A549 treated with DMSO at 1 μM for 4 hours (cell line): ENCODE data around the gene AXL. TPM values are rescaled to one million over a fixed set of nuclear protein-coding genes. Genes with fewer than 3 reads are reported as not detected.

Source experiments
- total RNA-seq: library from RNA; stranded (reverse); fragments of 200-300 nt; extraction: Qiagen RNA extraction; gene quantifications from 5 replicates; pipeline ENCODE4 v1.2.3, GENCODE V29; 2022; ENCODE audit warnings: low read depth

Gene AXL
- total RNA-seq, result 139 to 161 TPM (median 160 TPM) in 5 replicates

DNA sequence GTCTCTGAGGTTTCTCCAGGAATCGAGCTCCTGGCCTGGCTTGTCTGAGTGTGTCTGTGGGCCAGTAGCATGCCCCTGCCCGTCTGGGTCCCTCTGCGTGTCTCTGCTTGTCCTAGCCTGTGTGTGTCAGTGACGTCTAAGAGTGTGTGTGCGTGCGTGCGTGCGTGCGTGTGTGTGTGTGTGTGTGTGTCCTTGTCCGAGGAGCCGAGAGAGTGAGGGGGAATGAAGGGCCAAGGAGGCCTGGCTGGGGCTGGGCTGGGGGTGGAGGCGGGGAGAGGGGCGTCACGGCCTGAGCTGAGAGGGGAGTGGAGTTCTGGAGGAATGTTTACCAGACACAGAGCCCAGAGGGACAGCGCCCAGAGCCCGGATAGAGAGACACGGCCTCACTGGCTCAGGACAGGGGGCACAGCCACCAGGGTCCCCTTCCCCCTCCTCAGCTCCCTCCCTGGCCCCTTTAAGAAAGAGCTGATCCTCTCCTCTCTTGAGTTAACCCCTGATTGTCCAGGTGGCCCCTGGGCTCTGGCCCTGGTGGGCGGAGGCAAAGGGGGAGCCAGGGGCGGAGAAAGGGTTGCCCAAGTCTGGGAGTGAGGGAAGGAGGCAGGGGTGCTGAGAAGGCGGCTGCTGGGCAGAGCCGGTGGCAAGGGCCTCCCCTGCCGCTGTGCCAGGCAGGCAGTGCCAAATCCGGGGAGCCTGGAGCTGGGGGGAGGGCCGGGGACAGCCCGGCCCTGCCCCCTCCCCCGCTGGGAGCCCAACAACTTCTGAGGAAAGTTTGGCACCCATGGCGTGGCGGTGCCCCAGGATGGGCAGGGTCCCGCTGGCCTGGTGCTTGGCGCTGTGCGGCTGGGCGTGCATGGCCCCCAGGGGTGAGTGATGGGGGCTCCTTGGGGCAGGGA lies at the start of gene AXL:
Gene AXL (plus strand): TSS at position 609 of the 893 bp plus-strand sequence. CDS start 170 bp downstream, at position 779.

GRCh38 chr19:41192574-41193429 lies 26.2 kb upstream of the AXL start, which contains the start of gene CYP2S1:
Gene CYP2S1, plus strand, starts transcription at chr19:41193219. Its CDS starts 46 bp downstream, at chr19:41193265.

DNA sequence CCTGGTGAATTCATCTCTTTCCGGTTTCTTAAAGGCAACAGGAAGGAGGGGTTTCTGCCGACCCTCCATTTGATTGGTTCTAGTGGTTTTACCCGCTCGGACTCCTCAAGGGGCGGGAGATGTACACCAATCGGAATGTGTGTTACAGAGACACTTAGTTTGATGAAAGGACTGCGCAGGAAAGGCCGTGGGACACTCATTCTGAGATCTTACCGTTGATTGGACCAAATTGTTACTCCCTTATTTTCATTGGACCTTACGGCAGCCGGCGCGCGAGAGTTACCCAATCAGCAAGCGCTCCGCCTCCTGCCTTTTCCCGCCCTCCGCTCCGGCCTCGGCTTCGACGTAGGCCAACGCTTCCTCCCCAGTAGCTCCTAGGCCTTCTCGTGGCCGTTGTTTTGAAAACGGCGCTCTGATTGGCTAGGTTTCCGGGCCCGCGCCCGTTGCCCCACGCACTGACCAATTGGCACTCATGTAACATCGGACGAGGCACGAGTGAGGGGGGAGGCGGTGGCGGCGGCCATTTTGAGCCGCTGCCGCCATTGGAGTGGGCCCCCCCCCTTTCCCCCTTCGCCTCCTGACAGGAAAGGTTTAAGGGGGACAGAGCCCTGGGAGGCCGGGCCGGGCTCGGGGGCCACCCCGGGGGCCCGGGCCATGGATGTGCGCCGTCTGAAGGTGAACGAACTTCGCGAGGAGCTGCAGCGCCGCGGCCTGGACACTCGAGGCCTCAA lies 45.0 kb downstream of the AXL start, which contains the start of gene HNRNPUL1:
Gene HNRNPUL1 (plus strand): TSS at position 523 of the 731 bp plus-strand sequence. CDS start 132 bp downstream, at position 655.

DNA sequence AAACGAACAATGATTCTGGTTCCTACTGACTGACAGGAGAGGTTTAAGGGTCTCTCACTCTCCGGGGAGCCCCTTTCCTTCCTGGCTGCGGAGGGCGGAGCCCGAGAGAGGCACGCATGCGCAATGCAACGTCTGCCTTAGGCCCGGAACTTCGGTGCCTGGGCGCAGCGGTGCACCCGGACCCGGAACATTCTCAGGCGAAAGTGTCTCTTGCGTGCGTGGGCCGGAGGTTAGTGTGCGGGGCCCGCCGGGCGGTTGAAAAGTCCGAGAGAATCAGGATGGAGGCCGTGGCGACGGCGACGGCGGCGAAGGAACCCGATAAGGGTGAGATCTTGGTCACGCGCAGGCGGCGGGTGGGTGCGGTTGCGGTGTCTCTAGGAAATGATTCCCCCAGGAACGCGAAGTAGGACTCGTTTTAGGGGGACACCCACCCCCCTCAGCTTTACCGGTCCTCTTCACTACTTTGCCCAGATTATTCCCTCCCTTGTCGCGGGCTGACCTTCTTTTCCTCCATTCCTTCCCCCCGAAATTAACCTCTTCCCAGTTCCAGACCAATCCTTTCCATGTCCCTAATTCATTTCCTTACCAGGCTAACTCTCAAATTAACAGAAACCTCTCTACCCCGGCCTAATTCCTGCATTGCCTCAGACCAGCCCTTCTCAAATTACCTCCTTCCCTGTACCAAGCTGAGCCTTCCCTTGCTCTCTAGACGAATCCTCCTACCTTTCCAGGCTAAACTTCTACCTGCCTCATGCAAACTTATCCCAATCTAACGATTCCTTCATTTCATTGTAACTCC lies 91.2 kb downstream of the AXL start, which contains the start of gene CCDC97:
Gene CCDC97 (plus strand): TSS at position 140 of the 799 bp plus-strand sequence. CDS start 139 bp downstream, at position 279.

Other genes with a start within 250 kb of the AXL start
- gene CYP2B6, start 227.9 kb upstream of the AXL start, total RNA-seq, result 0.05 to 0.07 TPM in 2 of 5 replicates, not detected in the others
- not detected in 5 replicates for gene CYP2A13, start 130.8 kb upstream of the AXL start, total RNA-seq
- not detected in 5 replicates for gene CYP2F1, start 104.8 kb upstream of the AXL start, total RNA-seq
- gene CYP2S1, start 26.0 kb upstream of the AXL start, total RNA-seq, result 25.7 to 32.0 TPM (median 28.7 TPM) in 5 replicates
- gene HNRNPUL1, start 45.1 kb downstream of the AXL start, total RNA-seq, result 312 to 351 TPM (median 317 TPM) in 5 replicates
- 33.4 to 46.6 TPM (median 39.1 TPM) in 5 replicates for gene CCDC97, start 90.9 kb downstream of the AXL start, total RNA-seq
- gene TGFB1, start 134.7 kb downstream of the AXL start, total RNA-seq, result 125 to 172 TPM (median 143 TPM) in 5 replicates
- 29.1 to 32.7 TPM (median 32.2 TPM) in 5 replicates for gene B9D2, start 144.9 kb downstream of the AXL start, total RNA-seq
- 2.5 to 4.7 TPM (median 4.0 TPM) in 5 replicates for gene TMEM91, start 157.3 kb downstream of the AXL start, total RNA-seq
- 85.7 to 104 TPM (median 93.2 TPM) in 5 replicates for gene EXOSC5, start 178.1 kb downstream of the AXL start, total RNA-seq
- 33.0 to 54.6 TPM (median 39.5 TPM) in 5 replicates for gene BCKDHA, start 178.6 kb downstream of the AXL start, total RNA-seq
- 0.08 to 0.11 TPM (median 0.09 TPM) in 3 of 5 replicates, not detected in the others for gene B3GNT8, start 208.2 kb downstream of the AXL start, total RNA-seq
- gene DMAC2, start 220.7 kb downstream of the AXL start, total RNA-seq, result 101 to 128 TPM (median 110 TPM) in 5 replicates
- gene ERICH4, start 223.9 kb downstream of the AXL start, total RNA-seq, result not detected in 5 replicates